Mesenchymal stem cell (in vitro differentiated cells and primary cell): ENCODE data around the gene EXOC6.
"Not testable (repeated sequence)": the region's sequence is repeated elsewhere in the genome, so short reads cannot be mapped to it uniquely, and the experiment has no call there.

Source experiments
- DNase-seq: peaks from one replicate; pipeline ENCODE4 v3.0.0-alpha.2; 2013
- H2AFZ ChIP-seq: one replicate; pipeline ENCODE4 v1.6.1; 2013; ENCODE audit warnings: low read depth, mild to moderate bottlenecking, control low read depth, inconsistent platforms, low read length, moderate library complexity
- H2AK5ac ChIP-seq: 2 replicates; pipeline ENCODE4 v1.6.1; 2013; ENCODE audit warnings: low read length, moderate library complexity, mild to moderate bottlenecking, inconsistent platforms; ENCODE audit not compliant: severe bottlenecking
- H2BK120ac ChIP-seq: one replicate; pipeline ENCODE4 v1.6.1; 2013; ENCODE audit warnings: low read depth, mild to moderate bottlenecking, inconsistent platforms, low read length, moderate library complexity
- H2BK12ac ChIP-seq, 2 experiments: one replicate each; pipeline ENCODE4 v1.6.1; 2013; ENCODE audit warnings: inconsistent platforms in 2 of 2, low read length in 2 of 2, mild to moderate bottlenecking in 2 of 2, moderate library complexity in 2 of 2, control low read depth in 1 of 2
- H2BK15ac ChIP-seq: one replicate; pipeline ENCODE4 v1.6.1; 2013; ENCODE audit warnings: mild to moderate bottlenecking, low read depth, inconsistent platforms; ENCODE audit not compliant: poor library complexity, severe bottlenecking
- H2BK5ac ChIP-seq: 2 replicates; pipeline ENCODE4 v1.6.1; 2013; ENCODE audit warnings: low read depth, mild to moderate bottlenecking, low read length, control low read depth, inconsistent platforms; ENCODE audit not compliant: poor library complexity, severe bottlenecking
- H3K14ac ChIP-seq, 2 experiments: one replicate each; pipeline ENCODE4 v1.6.1; 2013; ENCODE audit warnings: inconsistent platforms in 2 of 2, low read length in 2 of 2, control low read depth in 1 of 2, mild to moderate bottlenecking in 1 of 2, moderate library complexity in 1 of 2
- H3K18ac ChIP-seq, 2 experiments: one replicate each; pipeline ENCODE4 v1.6.1; 2013; ENCODE audit warnings: inconsistent platforms in 2 of 2, low read length in 2 of 2, control low read depth in 1 of 2, low read depth in 1 of 2, mild to moderate bottlenecking in 1 of 2
- H3K23ac ChIP-seq, 2 experiments: one replicate each; pipeline ENCODE4 v1.6.1; 2013; ENCODE audit warnings: inconsistent platforms in 2 of 2, low read length in 2 of 2, mild to moderate bottlenecking in 2 of 2, moderate library complexity in 2 of 2, control low read depth in 1 of 2
- H3K27ac ChIP-seq: 2 replicates; pipeline ENCODE4 v1.5.1; 2013; ENCODE audit warnings: mild to moderate bottlenecking, moderate library complexity, low read length, control low read depth, inconsistent platforms; ENCODE audit not compliant: poor library complexity, severe bottlenecking
- H3K27me3 ChIP-seq, 2 experiments: 2 replicates each; pipeline versions ENCODE4 v1.6.1 to v1.7.0; 2013; ENCODE audit warnings: low read length in 2 of 2, mild to moderate bottlenecking in 2 of 2, moderate library complexity in 2 of 2, control low read depth in 1 of 2, inconsistent platforms in 1 of 2; ENCODE audit not compliant: control insufficient read depth in 1 of 2, insufficient read depth in 1 of 2
- H3K36me3 ChIP-seq, 2 experiments: 2 replicates each; pipeline versions ENCODE4 v1.6.1 to v1.7.0; 2013; ENCODE audit warnings: low read length in 2 of 2, control low read depth in 1 of 2, inconsistent platforms in 1 of 2, low read depth in 1 of 2, mild to moderate bottlenecking in 1 of 2; ENCODE audit not compliant: insufficient read depth in 2 of 2, control insufficient read depth in 1 of 2
- H3K4ac ChIP-seq, 2 experiments: one replicate each; pipeline ENCODE4 v1.6.1; 2013; ENCODE audit warnings: inconsistent platforms in 2 of 2, low read length in 2 of 2, mild to moderate bottlenecking in 2 of 2, moderate library complexity in 2 of 2, control low read depth in 1 of 2, low read depth in 1 of 2
- H3K4me1 ChIP-seq: 2 replicates; pipeline ENCODE4 v1.6.1; 2013; ENCODE audit warnings: low read depth, low read length, control low read depth; ENCODE audit not compliant: control insufficient read depth, insufficient read depth
- H3K4me2 ChIP-seq: 2 replicates; pipeline ENCODE4 v1.6.1; 2013; ENCODE audit warnings: low read length, mild to moderate bottlenecking, inconsistent platforms; ENCODE audit not compliant: poor library complexity, severe bottlenecking
- H3K4me3 ChIP-seq, 2 experiments: 2 replicates each; pipeline versions ENCODE4 v1.5.1 to v1.7.0; 2013; ENCODE audit warnings: low read length in 2 of 2, mild to moderate bottlenecking in 2 of 2, control low read depth in 1 of 2, low read depth in 1 of 2; ENCODE audit not compliant: insufficient read depth in 1 of 2
- H3K79me1 ChIP-seq: replicated peaks from 2 replicates; pipeline ENCODE4 v1.6.1; 2013; ENCODE audit warnings: mild to moderate bottlenecking, control low read depth, low read length, inconsistent platforms; ENCODE audit not compliant: poor library complexity, severe bottlenecking
- H3K9ac ChIP-seq: 2 replicates; pipeline ENCODE4 v1.7.0; 2013; ENCODE audit warnings: mild to moderate bottlenecking, low read length, moderate library complexity
- H3K9me3 ChIP-seq: 2 replicates; pipeline ENCODE4 v1.7.0; 2013; ENCODE audit warnings: mild to moderate bottlenecking, low read length; ENCODE audit not compliant: control insufficient read depth
- H4K8ac ChIP-seq: one replicate; pipeline ENCODE4 v1.6.1; 2013; ENCODE audit warnings: inconsistent platforms, mild to moderate bottlenecking, low read length, moderate library complexity
- H4K91ac ChIP-seq: one replicate; pipeline ENCODE4 v1.6.1; 2013; ENCODE audit warnings: mild to moderate bottlenecking, low read length, inconsistent platforms
- WGBS: methylation state at CpG from one replicate; pipeline ENCODE4 v1.1.7; 2013; ENCODE audit warnings: mixed read lengths; 5-methylcytosine and 5-hydroxymethylcytosine counted together

EXOC6 gene

DNA sequence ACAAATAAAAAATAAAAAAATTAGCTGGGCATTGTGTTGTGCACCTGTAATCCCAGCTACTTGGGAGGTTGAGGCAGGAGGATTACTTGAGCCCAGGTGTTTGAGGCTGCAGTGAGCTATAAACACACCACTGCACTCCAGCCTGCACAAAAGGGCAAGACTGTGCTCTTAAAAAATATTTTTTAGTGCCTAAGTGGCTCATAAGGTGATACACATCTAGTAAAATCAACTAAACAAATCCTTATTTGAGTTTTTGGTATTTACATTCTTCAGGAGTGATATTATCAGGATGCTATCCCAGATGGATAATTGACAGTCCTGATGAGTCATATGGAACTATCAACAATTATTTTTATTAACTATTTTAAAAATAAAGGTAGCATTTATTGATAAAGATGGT is 93.9 kb downstream of the EXOC6 start:
- H3K9ac ChIP-seq: no peak overlapping the region
- DNase-seq: no peak

DNA sequence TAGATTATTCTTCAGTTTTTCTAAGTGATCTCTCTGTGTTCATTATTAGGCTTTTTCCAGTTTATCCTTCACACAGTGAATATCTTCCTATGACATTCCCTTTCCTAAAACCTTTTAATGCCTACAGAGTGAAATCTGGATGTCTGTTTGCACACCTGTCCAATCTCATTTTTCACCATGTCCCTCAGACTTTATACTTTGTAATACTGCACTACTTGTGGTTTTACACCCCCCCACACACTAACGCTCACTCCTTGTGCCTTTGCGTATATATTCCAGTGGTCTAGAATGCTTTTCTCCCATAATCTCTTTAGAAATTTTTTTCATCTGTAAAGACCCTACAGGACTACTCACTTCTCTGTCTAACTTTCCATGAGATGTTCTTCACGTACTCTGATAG is 98.2 kb downstream of the EXOC6 start:
- H2BK12ac ChIP-seq: no peak overlapping the region
- H3K14ac ChIP-seq: no peak overlapping the region
- H3K4me2 ChIP-seq: no peak overlapping the region
- H2BK5ac ChIP-seq: no peak overlapping the region
- H4K91ac ChIP-seq: no peak overlapping the region
- no peak overlapping the region for H2AFZ ChIP-seq
- 95% methylated on average over 2 of the region's 3 CpGs for WGBS
- no peak overlapping the region for H3K18ac ChIP-seq
- H3K79me1 ChIP-seq: no peaks in the 10 kb centered on the region
- no peak overlapping the region for H3K23ac ChIP-seq
- no peak overlapping the region for H3K4me3 ChIP-seq
- no peaks in the 10 kb centered on the region for H3K27me3 ChIP-seq
- DNase-seq: no peak
- no peak overlapping the region for H2AK5ac ChIP-seq
- H4K8ac ChIP-seq: no peak overlapping the region
- H3K36me3 ChIP-seq: no peaks in the 10 kb centered on the region
- H3K4me1 ChIP-seq: no peaks in the 10 kb centered on the region
- H3K9me3 ChIP-seq: no peaks in the 10 kb centered on the region
- no peak overlapping the region for H2BK15ac ChIP-seq
- no peak overlapping the region for H3K4ac ChIP-seq
- no peak overlapping the region for H2BK120ac ChIP-seq
- H3K27ac ChIP-seq: no peak overlapping the region
- H3K9ac ChIP-seq: no peak overlapping the region

More for the DNA sequence above, 93.9 kb downstream of the EXOC6 start:
- no peaks in the 10 kb centered on the region for H3K27me3 ChIP-seq
- H4K8ac ChIP-seq: no peak overlapping the region
- no peak overlapping the region for H2BK12ac ChIP-seq
- no peak overlapping the region for H3K14ac ChIP-seq
- H3K4me3 ChIP-seq: no peak overlapping the region
- no peaks in the 10 kb centered on the region for H3K36me3 ChIP-seq
- H2BK120ac ChIP-seq: no peak overlapping the region
- no peak overlapping the region for H2BK15ac ChIP-seq
- no peak overlapping the region for H2BK5ac ChIP-seq
- H3K9me3 ChIP-seq: no peaks in the 10 kb centered on the region
- H2AK5ac ChIP-seq: no peak overlapping the region
- no peaks in the 10 kb centered on the region for H3K79me1 ChIP-seq
- H3K18ac ChIP-seq: no peak overlapping the region
- no peak overlapping the region for H3K4ac ChIP-seq
- H3K4me2 ChIP-seq: no peak overlapping the region
- H3K4me1 ChIP-seq: no peaks in the 10 kb centered on the region
- no peak overlapping the region for H3K27ac ChIP-seq
- H3K23ac ChIP-seq: no peak overlapping the region
- no peak overlapping the region for H2AFZ ChIP-seq
- H4K91ac ChIP-seq: no peak overlapping the region

- not testable (repeated sequence) for DNase-seq, H3K9me3 ChIP-seq, H3K9ac ChIP-seq, H3K4me2 ChIP-seq, H3K23ac ChIP-seq, H4K8ac ChIP-seq, H2AK5ac ChIP-seq, H2AFZ ChIP-seq, H2BK120ac ChIP-seq, H2BK15ac ChIP-seq, H3K27ac ChIP-seq, H3K27me3 ChIP-seq, H3K4me1 ChIP-seq, H3K4ac ChIP-seq, H3K36me3 ChIP-seq, H3K18ac ChIP-seq, H2BK12ac ChIP-seq, H3K4me3 ChIP-seq, H3K14ac ChIP-seq, H2BK5ac ChIP-seq, H3K79me1 ChIP-seq, H4K91ac ChIP-seq
These were observed 104.3 kb downstream of the EXOC6 start for GRCh38 chr10:92952573-92952972.

- Histone ChIP-seq H3K18ac (no peak overlapping the region), H4K8ac (no peak overlapping the region), H3K79me1 (no peaks in the 10 kb centered on the region), H3K9me3 (no peaks in the 10 kb centered on the region), H3K9ac (no peak overlapping the region), H2AK5ac (no peak overlapping the region), H2AFZ (no peak overlapping the region), H3K23ac (no peak overlapping the region), H3K14ac (no peak overlapping the region), H2BK120ac (no peak overlapping the region), H3K27me3 (no peaks in the 10 kb centered on the region), H2BK15ac (no peak overlapping the region), H3K4ac (no peak overlapping the region), H3K4me2 (no peak overlapping the region), H3K27ac (no peak overlapping the region), H2BK12ac (no peak overlapping the region), H3K4me1 (no peaks in the 10 kb centered on the region), H2BK5ac (no peak overlapping the region), H3K36me3 (no peaks in the 10 kb centered on the region), H4K91ac (no peak overlapping the region), H3K4me3 (no peak overlapping the region)
- DNase-seq: no peak
- 100% methylated on average over 2 of the region's 2 CpGs for WGBS
These were observed 109.1 kb downstream of the EXOC6 start for GRCh38 chr10:92957223-92958010.
